NCI-H1048 (cell line): ENCODE measurements around the gene PLXDC1.
"Not testable (repeated sequence)": the region's sequence is repeated elsewhere in the genome, so short reads cannot be mapped to it uniquely, and the experiment has no call there.

ENCODE experiments used
- DNase-seq: peaks from one replicate; lab custom pipeline; 2025; lab: John Stamatoyannopoulos, UW

PLXDC1 gene

GRCh38 chr17:39153599-39154051 lies 2.2 kb upstream of the PLXDC1 start:
- DNase-seq, result peak; percentile 48

- DNase-seq, result no peak
Measured at GRCh38 chr17:39151943-39152818, 744 bp upstream of the PLXDC1 start.

- DNase-seq, result no peak
Measured at GRCh38 chr17:39150795-39151149, 665 bp downstream of the PLXDC1 start.

GRCh38 chr17:39150104-39150634 lies 1.3 kb downstream of the PLXDC1 start:
- no peak for DNase-seq

GRCh38 chr17:39147221-39148185 lies 3.9 kb downstream of the PLXDC1 start:
- no peak for DNase-seq

- no peak for DNase-seq
Measured at GRCh38 chr17:39146273-39146672, 5.2 kb downstream of the PLXDC1 start.

GRCh38 chr17:39145143-39145542 lies 6.3 kb downstream of the PLXDC1 start:
- DNase-seq, result no peak

GRCh38 chr17:39144416-39144840 lies 7.0 kb downstream of the PLXDC1 start:
- DNase-seq, result no peak

- no peak for DNase-seq
Measured at GRCh38 chr17:39143552-39144093, 7.8 kb downstream of the PLXDC1 start.

GRCh38 chr17:39141915-39142664 lies 9.3 kb downstream of the PLXDC1 start:
- no peak for DNase-seq

GRCh38 chr17:39141294-39141693 lies 10.1 kb downstream of the PLXDC1 start:
- no peak for DNase-seq

- no peak for DNase-seq
Measured at GRCh38 chr17:39139561-39139960, 11.9 kb downstream of the PLXDC1 start.

GRCh38 chr17:39139161-39139511 lies 12.3 kb downstream of the PLXDC1 start:
- DNase-seq, result no peak

- DNase-seq, result no peak
Measured at GRCh38 chr17:39138431-39139160, 12.8 kb downstream of the PLXDC1 start.

GRCh38 chr17:39134878-39135277 lies 16.6 kb downstream of the PLXDC1 start:
- DNase-seq, result no peak

- no peak for DNase-seq
Measured at GRCh38 chr17:39132192-39132610, 19.2 kb downstream of the PLXDC1 start.

GRCh38 chr17:39131616-39132015 lies 19.8 kb downstream of the PLXDC1 start:
- no peak for DNase-seq

- no peak for DNase-seq
Measured at GRCh38 chr17:39130205-39130604, 21.2 kb downstream of the PLXDC1 start.

- DNase-seq, result not testable (repeated sequence)
Measured at GRCh38 chr17:39129544-39129943, 21.9 kb downstream of the PLXDC1 start.

GRCh38 chr17:39126436-39126835 lies 25.0 kb downstream of the PLXDC1 start:
- DNase-seq, result no peak
